Bronchial epithelial cell (primary cell): ENCODE measurements around the gene BMP6. TPM values are rescaled to one million over a fixed set of nuclear protein-coding genes. Genes with fewer than 3 reads are reported as not detected.

ENCODE experiments used
- DNase-seq: peaks from one replicate; pipeline ENCODE4 v3.0.0-alpha.2; 2010; ENCODE audit warnings: low read depth
- FAIRE-seq: peaks from 2 replicates; lab custom pipeline; 2011; peaks lifted over from hg19 to GRCh38; lab: Jason Lieb, UNC
- H3K27me3 ChIP-seq: 2 replicates; pipeline ENCODE4 v1.5.1; 2011; ENCODE audit warnings: low read length; ENCODE audit not compliant: control insufficient read depth, insufficient read depth
- H3K36me3 ChIP-seq: 2 replicates; pipeline ENCODE4 v1.5.1; 2011; ENCODE audit warnings: low read length; ENCODE audit not compliant: control insufficient read depth, insufficient read depth
- H3K4me3 ChIP-seq: 2 replicates; pipeline ENCODE4 v1.5.1; 2011; ENCODE audit warnings: mild to moderate bottlenecking, low read depth, low read length, control low read depth
- CTCF ChIP-seq: IDR thresholded peaks from 2 replicates; pipeline ENCODE4 v1.5.1; 2011; ENCODE audit warnings: mild to moderate bottlenecking, moderate library complexity, low read length, control low read depth, inconsistent platforms; ENCODE audit not compliant: insufficient read depth, severe bottlenecking
- total RNA-seq: library from RNA; depleted of rRNA; stranded (reverse); fragments of >200 nt; gene quantifications from 2 replicates; pipeline ENCODE4 v1.2.1, GENCODE V29; 2014

Gene BMP6
- total RNA-seq, 1 donor from 2014 or later: 2.6 TPM

- TF ChIP-seq CTCF: no peak
- no peak overlapping the region for H3K4me3 ChIP-seq
- DNase-seq: no peak
- FAIRE-seq: no peak
- peaks cover 9% of the 10 kb centered on the region for H3K36me3 ChIP-seq
- no peaks in the 10 kb centered on the region for H3K27me3 ChIP-seq
These were observed 180.8 kb downstream of the BMP6 start for GRCh38 chr6:7906741-7907140.

DNA sequence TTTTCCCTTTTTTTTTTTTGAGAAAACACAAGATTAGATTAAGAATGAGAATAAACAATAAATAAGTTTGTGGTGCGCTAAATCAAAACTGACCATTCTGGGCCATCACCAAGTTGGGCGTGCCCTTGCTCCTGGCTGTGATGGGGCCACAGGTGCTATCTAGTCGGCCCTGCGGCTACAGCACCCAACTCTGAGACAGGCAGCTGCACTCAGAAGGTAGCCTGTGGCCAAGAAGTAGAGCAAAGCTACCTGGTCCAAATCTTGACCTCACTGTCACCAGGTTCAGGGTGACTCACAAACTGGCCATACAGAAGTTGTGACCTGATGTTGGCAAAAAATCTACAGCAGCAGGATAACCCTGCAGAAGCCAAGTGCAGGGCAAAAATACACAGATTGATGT, 181.3 kb downstream of the BMP6 start:
- no peak overlapping the region for H3K4me3 ChIP-seq
- FAIRE-seq: no peak
- peaks cover 9% of the 10 kb centered on the region for H3K36me3 ChIP-seq
- DNase-seq: no peak
- no peak for TF ChIP-seq CTCF
- H3K27me3 ChIP-seq: no peaks in the 10 kb centered on the region

DNA sequence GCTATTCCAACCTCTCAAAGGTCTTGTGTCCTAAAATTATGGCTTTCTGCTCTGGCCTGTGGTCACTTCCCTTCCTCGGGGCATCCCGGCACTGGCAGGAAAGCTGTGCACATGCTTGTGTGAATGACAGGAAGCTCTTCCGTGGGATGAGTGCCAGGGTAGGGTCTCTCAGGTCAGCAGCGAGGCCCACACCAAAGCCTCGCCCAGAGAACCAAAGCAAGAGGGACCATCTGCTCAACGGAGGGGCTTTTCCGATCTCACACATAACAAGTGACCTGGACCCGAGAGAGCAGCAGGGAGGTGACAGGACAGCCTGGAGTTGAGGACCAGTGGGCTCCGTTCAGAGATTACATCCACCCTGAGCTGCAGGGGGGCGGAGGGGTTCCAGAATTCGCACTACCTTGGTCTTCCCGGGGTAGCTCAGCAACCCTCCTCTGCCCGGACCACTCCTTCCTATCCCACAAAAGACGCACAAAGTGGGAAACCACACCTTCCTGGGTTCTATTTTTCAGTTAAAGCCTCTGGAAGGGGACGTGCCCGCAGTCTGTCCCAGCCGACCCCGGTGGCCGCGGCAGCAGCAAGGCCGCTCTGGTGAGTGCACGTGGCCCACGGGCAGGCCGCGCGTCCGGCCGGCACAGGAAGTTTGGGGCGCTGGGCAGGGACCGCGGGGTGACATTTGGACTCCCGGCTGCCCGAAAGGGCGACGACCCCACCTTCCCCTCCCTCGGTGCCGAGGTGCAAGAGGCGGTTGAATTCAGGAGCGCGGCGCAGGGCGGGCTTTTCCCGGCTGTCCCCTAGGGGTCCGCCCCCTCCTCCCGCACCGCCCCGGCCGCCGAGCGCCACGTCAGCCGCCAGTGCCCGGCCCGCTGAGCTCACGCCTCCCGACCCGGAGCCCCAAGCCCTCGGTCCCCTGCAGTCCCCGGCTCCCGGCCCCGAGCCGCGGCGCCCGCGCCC, 183.7 kb downstream of the BMP6 start:
- Histone ChIP-seq H3K36me3 (peaks cover 2% of the 10 kb centered on the region), H3K27me3 (peaks cover 5% of the 10 kb centered on the region), H3K4me3 (peak overlapping the region; percentile 65)
- DNase-seq (no peak), FAIRE-seq (no peak)
- TF ChIP-seq CTCF: no peak

DNA sequence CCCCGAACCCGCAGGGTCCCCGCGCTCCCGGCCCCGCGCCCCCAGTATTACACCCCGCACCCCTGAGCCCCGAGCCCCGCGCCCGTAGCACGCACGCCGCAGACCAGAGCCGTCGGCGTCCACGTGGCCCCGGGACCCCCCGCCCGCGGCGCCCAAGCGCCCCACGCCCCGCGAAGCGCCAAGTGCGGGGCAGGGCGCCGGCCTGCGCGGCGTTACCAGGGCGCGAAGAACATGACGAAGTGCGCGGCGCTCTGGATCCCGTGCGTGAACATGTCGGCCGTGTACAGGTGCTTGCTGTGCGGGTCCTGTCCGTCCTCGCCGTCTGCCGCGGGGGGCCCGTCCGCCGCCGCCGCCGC, 184.4 kb downstream of the BMP6 start:
- peaks cover 1% of the 10 kb centered on the region for H3K36me3 ChIP-seq
- DNase-seq (no peak), FAIRE-seq (no peak)
- no peak for TF ChIP-seq CTCF
- H3K4me3 ChIP-seq: peak overlapping the region; percentile 65
- peaks cover 5% of the 10 kb centered on the region for H3K27me3 ChIP-seq

DNA sequence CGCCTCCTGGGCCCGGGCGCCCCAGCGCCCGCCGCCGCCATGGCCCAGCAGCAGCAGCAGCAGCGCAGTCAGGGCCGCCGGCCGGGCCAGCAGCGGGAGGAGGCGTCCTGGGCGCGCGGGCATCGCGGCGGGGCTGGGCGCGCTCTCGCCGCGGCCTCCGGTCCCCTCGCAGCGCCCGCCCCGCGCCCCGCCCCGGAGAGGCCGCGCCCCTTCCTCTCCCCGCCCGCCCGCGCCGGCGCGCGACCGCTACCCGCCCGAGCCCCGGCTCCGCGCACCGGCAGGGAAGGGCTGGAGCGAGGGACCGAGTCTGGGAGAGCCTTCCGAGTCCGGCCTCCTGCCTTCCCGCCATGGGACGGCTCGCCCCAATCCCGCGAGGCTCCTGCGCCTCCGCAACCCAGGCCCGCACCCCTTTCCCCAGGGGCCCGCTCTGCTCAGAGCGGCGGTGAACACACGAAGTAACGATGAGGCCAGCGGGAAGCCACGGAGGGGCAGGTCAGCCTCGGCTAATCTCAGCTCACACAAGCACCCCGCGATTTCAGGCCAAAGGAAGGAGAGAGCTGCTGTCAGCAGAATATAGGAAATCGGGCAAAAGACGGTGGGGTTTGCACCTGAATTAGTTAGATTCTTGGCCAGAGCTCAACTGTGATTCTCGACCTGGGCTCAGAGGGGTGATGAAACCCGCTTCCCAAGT, 184.9 kb downstream of the BMP6 start, which contains the start of gene TXNDC5:
TSS of gene TXNDC5 (minus strand) at position 135 of the 691 bp plus-strand sequence. CDS start at position 123, 12 bp downstream.
- FAIRE-seq (no peak), DNase-seq (peak; percentile 33)
- no peak for TF ChIP-seq CTCF
- Histone ChIP-seq H3K27me3 (peaks cover 5% of the 10 kb centered on the region), H3K36me3 (peaks cover 1% of the 10 kb centered on the region), H3K4me3 (peak within 1 kb of the TSS; percentile 65)
